Measurements from ENCODE around the gene AHRR. TPM values are rescaled to one million over a fixed set of nuclear protein-coding genes. Genes with fewer than 3 reads are reported as not detected.

The AHRR gene
- total and polyA plus RNA-seq, 2 of the 4 experiments (the other 2 are of a cell fraction): 15.6 to 37.1 TPM

DNA sequence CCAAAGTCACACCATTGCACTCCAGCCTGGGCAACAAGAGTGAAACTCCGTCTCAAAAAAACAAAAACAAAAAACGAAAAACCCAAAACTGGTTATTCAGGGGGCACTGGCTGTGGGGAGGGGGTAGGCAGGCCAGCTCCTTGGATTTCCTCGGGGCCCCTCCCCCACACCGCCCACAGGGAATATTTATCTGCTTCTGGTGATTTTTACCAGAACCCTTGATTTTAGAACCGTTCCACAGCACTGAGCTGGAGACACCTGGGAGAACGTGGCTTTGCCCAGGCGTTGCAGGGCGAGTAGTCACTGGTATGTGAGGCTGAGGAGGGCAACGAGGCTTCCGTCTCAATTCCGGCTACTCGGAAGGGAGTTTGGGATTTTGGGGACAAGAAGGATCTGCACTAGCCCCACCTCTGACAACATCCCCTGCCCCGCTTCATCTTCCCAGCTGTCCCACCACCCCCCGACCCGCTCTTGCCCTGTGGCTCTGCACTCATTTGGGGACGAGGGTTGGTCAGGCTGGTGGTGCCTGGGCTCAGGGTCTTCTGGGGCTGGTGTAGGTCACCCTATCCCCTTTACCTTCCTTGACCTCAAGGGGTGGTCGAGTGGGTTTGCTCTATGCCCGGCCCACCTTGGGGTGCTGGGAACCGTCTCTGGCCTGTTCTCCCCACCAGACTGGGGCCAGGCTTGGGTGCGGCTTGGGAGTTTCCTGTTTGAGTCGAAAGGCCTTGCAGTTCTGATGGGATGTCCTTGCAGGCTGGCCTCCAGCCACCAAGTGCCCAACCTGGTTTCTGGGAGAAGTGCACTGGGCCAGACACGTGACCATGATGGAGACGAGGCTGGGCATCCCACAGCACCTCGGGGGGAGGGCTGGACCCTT lies 3.5 kb downstream of the AHRR start (continued):
- TF ChIP-seq MXI1 (IDR thresholded peaks at IDR 0.05; ENCODE audit: borderline replicate concordance, low read depth, low read length): no peak

DNA sequence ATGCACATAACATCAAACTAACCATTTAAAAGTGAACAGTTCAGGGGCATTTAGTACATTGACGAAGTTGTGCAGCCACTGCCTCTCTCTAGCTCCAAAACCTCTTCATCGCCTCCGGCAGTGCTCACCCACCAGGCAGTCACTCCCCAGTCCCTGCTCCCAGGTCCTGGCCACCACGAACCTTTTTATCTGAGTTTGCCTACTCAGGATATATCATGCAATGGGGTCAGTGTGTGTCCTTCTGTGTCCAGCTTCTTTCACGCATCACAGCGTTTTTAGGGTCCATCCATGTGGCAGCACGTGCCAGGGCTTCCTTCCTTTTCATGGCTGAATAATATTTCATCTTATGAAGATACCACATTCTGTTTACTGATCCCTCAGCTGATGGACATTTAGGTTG lies 4.6 kb downstream of the AHRR start:
- no peak overlapping the region for H2AK5ac ChIP-seq (ENCODE audit: low read depth, low read length)
- in situ Hi-C loops (cut with MboI; ENCODE audit: low sequenced_read_pairs) (no loop called here), intact Hi-C loops (cut with micrococcal nuclease) (no loop called here), dilution Hi-C loops (cut with HindIII; ENCODE audit: low sequenced_read_pairs, unreplicated experiment) (no loop called here)
- peaks cover 8% of the 10 kb centered on the region; the same call in 1 of the 2 replicates for H3K9me1 ChIP-seq (ENCODE audit: insufficient read depth, low read length)
- no peak overlapping the region for H2BK20ac ChIP-seq (ENCODE audit: low read depth, low read length)
- H3K36me3 ChIP-seq (ENCODE audit: control insufficient read depth, insufficient read depth, low read length): peaks cover 23% of the 10 kb centered on the region
- H3K56ac ChIP-seq (ENCODE audit: extremely low read depth, insufficient read depth, low read length): no peak overlapping the region
- ChIA-PET CTCF (no interaction called here), POLR2A (ENCODE audit: unreplicated experiment) (no interaction called here)
- no peak overlapping the region for H4K5ac ChIP-seq (ENCODE audit: low read depth, low read length)
- H4K8ac ChIP-seq (ENCODE audit: low read depth in 2 of 2, low read length in 2 of 2): no peak overlapping the region
- BruUV-seq (replicated peaks): no TSS peak
- H3K4ac ChIP-seq (ENCODE audit: low read depth, low read length): no peak overlapping the region
- ATAC-seq (ENCODE audit: low read depth): no peak
- no peak overlapping the region for H3K23ac ChIP-seq (ENCODE audit: low read depth, low read length)
- no peak overlapping the region for H3K14ac ChIP-seq (replicated peaks; ENCODE audit: low read depth, low read length)
- H4K20me1 ChIP-seq (ENCODE audit: insufficient read depth, low read length): peaks cover 55% of the 10 kb centered on the region
- no peak overlapping the region for H2AK9ac ChIP-seq (replicated peaks; ENCODE audit: low read depth, low read length, poor library complexity)
- no CpG with 5 or more reads among the region's 7 CpGs for WGBS, 2 experiments (ENCODE audit: extremely low coverage in 2 of 2, insufficient read length in 1 of 2)
- no peak overlapping the region for H3K27ac ChIP-seq (ENCODE audit: insufficient read depth, low read length)
- no peak overlapping the region for H4K91ac ChIP-seq (ENCODE audit: insufficient read depth, low read depth, low read length)
- no peak overlapping the region for H3K18ac ChIP-seq (ENCODE audit: low read depth, low read length)
- H2BK120ac ChIP-seq (ENCODE audit: low read depth, low read length): no peak overlapping the region
- H3K27me3 ChIP-seq (ENCODE audit: control insufficient read depth, insufficient read depth, low read length): no peaks in the 10 kb centered on the region
- no peak overlapping the region for H2BK15ac ChIP-seq (ENCODE audit: low read depth, low read length)
- H3K4me2 ChIP-seq (ENCODE audit: low read depth, low read length): no peak overlapping the region
- peaks cover 13% of the 10 kb centered on the region for H3K4me1 ChIP-seq (ENCODE audit: control insufficient read depth, insufficient read depth, low read length)
- H3K79me1 ChIP-seq (ENCODE audit: low read depth in 1 of 2, low read length in 2 of 2): peaks cover 15 to 58% of the 10 kb centered on the region in 2 experiments
- H2AFZ ChIP-seq (replicated peaks; ENCODE audit: low read length, poor library complexity): no peak overlapping the region
- H3K9ac ChIP-seq (ENCODE audit: low read depth, low read length): no peak overlapping the region
- no peak overlapping the region for H3K4me3 ChIP-seq (ENCODE audit: insufficient read depth, low read depth, low read length)
- no peak for DNase-seq
- no peak overlapping the region for H2BK5ac ChIP-seq (ENCODE audit: low read depth, low read length, poor library complexity, severe bottlenecking)
- H3K9me3 ChIP-seq (ENCODE audit: control insufficient read depth, insufficient read depth, low read length): no peaks in the 10 kb centered on the region
- TF ChIP-seq CTCF (conservative IDR thresholded peaks at IDR 0.05; ENCODE audit: low read depth, low read length): no peak
- no peak for TF ChIP-seq CHD1 (IDR thresholded peaks at IDR 0.05; ENCODE audit: low read depth, low read length)
- TF ChIP-seq CEBPB (IDR thresholded peaks at IDR 0.05; ENCODE audit: low read depth, low read length): no peak
- TF ChIP-seq, protein P1, sequence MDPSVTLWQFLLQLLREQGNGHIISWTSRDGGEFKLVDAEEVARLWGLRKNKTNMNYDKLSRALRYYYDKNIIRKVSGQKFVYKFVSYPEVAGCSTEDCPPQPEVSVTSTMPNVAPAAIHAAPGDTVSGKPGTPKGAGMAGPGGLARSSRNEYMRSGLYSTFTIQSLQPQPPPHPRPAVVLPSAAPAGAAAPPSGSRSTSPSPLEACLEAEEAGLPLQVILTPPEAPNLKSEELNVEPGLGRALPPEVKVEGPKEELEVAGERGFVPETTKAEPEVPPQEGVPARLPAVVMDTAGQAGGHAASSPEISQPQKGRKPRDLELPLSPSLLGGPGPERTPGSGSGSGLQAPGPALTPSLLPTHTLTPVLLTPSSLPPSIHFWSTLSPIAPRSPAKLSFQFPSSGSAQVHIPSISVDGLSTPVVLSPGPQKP (IDR thresholded peaks at IDR 0.05; ENCODE audit: borderline replicate concordance, low read depth, low read length): no peak
- TF ChIP-seq RCOR1 (IDR thresholded peaks at IDR 0.05; ENCODE audit: insufficient replicate concordance, low read length): no peak
- no peak for TF ChIP-seq POLR2A (IDR thresholded peaks at IDR 0.05; ENCODE audit: low read depth, low read length)
- TF ChIP-seq FOS (IDR thresholded peaks at IDR 0.05; ENCODE audit: low read depth, low read length): no peak
- TF ChIP-seq MAZ (IDR thresholded peaks at IDR 0.05; ENCODE audit: borderline replicate concordance, low read depth, low read length): no peak
- no peak for TF ChIP-seq MAFK (IDR thresholded peaks at IDR 0.05; ENCODE audit: low read depth, low read length)
- TF ChIP-seq MXI1 (IDR thresholded peaks at IDR 0.05; ENCODE audit: borderline replicate concordance, low read depth, low read length): no peak
- TF ChIP-seq, protein P2, sequence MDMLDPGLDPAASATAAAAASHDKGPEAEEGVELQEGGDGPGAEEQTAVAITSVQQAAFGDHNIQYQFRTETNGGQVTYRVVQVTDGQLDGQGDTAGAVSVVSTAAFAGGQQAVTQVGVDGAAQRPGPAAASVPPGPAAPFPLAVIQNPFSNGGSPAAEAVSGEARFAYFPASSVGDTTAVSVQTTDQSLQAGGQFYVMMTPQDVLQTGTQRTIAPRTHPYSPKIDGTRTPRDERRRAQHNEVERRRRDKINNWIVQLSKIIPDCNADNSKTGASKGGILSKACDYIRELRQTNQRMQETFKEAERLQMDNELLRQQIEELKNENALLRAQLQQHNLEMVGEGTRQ (IDR thresholded peaks at IDR 0.05; ENCODE audit: low read depth, low read length): no peak
- TF ChIP-seq SMC3 (IDR thresholded peaks at IDR 0.05; ENCODE audit: low read depth, low read length): no peak
